Stomach (tissue), 9 donors: ENCODE data around the gene ANKRD10. TPM values are rescaled to one million over a fixed set of nuclear protein-coding genes. Genes with fewer than 3 reads are reported as not detected.
"Not testable (repeated sequence)": the region's sequence is repeated elsewhere in the genome, so short reads cannot be mapped to it uniquely, and the experiment has no call there.

ENCODE experiments used
- DNase-seq, 2 donors: peaks; one replicate each; pipeline versions ENCODE4 v3.0.0 to v3.0.0-alpha.2; 2013 to 2019
- H3K27ac ChIP-seq, 5 donors: fragments of 200-600 bp in 4 of 5; sonication (generic) in 4 of 5; one replicate each; pipeline ENCODE4 v1.5.1; 2013 to 2019; ENCODE audit warnings: mild to moderate bottlenecking in 1 of 5, moderate library complexity in 1 of 5
- H3K27me3 ChIP-seq, 3 donors: fragments of 200-600 bp; sonication (generic); one replicate each; pipeline ENCODE4 v1.5.1; 2017 to 2019; ENCODE audit warnings: mixed run types in 1 of 3
- H3K36me3 ChIP-seq, 4 donors: fragments of 200-600 bp; sonication (generic); 1 replicate in 3 of 4; 2 replicates in 1 of 4; pipeline ENCODE4 v1.5.1; 2016 to 2019
- H3K4me1 ChIP-seq, 4 donors: fragments of 200-600 bp; sonication (generic); one replicate each; pipeline ENCODE4 v1.5.1; 2016 to 2019
- H3K4me3 ChIP-seq, 4 donors: fragments of 200-600 bp; sonication (generic) in 3 of 4; one replicate each; pipeline ENCODE4 v1.5.1; 2016 to 2019; ENCODE audit warnings: mild to moderate bottlenecking in 1 of 4
- H3K9me3 ChIP-seq, 4 donors: fragments of 200-600 bp; sonication (generic); one replicate each; pipeline ENCODE4 v1.5.1; 2016 to 2019
- EP300 ChIP-seq: sonication (generic); formaldehyde crosslinking; IDR thresholded peaks from one replicate; pipeline ENCODE4 v1.6.1; 2017; ENCODE audit warnings: antibody characterized with exemption
- POLR2A ChIP-seq, 4 donors: fragments of 450-650 bp; IDR thresholded peaks; one replicate each; pipeline ENCODE4 v1.6.1; 2016; ENCODE audit warnings: antibody characterized with exemption in 4 of 4, control low read depth in 2 of 4, mild to moderate bottlenecking in 1 of 4, moderate library complexity in 1 of 4
- POLR2AphosphoS5 ChIP-seq, 3 donors: sonication (generic); formaldehyde crosslinking; IDR thresholded peaks; one replicate each; pipeline ENCODE4 v1.6.1; 2016; ENCODE audit warnings: antibody characterized with exemption in 3 of 3
- WGBS, 5 donors: extraction: QIAGEN DNeasy Blood & Tissue Kit in 3 of 5; methylation state at CpG; one replicate each; pipeline versions ENCODE4 v1.1.5 to v1.1.7; 2013 to 2018; 5-methylcytosine and 5-hydroxymethylcytosine counted together
- intact Hi-C: fragments of 100-400 bp; cut with DNase I; formaldehyde crosslinking; loops from one replicate; pipeline ENCODE4 v1.15.1; 2023; ENCODE audit warnings: low total_unique reads
- polyA plus RNA-seq, 3 donors: library from polyadenylated mRNA; stranded (reverse); fragments of 200-250 nt; gene quantifications; one replicate each; pipeline ENCODE4 v1.2.3, GENCODE V29; 2013
- total RNA-seq, 5 donors: library from RNA; depleted of rRNA; stranded (reverse); fragments of >200 nt; gene quantifications; one replicate each; pipeline versions ENCODE4 v1.1.0 to v1.2.3, GENCODE V29; 2014 to 2016
- TF ChIP-seq, protein P1 (sequence below), 7 experiments: fragments of 450-650 bp in 4 of 7; fragments of 200-600 bp in 3 of 7; sonication (generic) in 3 of 7; IDR thresholded peaks; one replicate each; pipeline ENCODE4 v1.5.1; 2016 to 2019; ENCODE audit warnings: antibody characterized with exemption in 7 of 7, control low read depth in 2 of 7, mild to moderate bottlenecking in 1 of 7
- donor health status: healthy with polysubstance abuse.
- donor health status: Bipolar disorder and iron deficiency.
- donor health status: healthy.

ANKRD10 gene
- total and polyA plus RNA-seq, 8 donors = 37.4 to 246 (median 123) TPM

DNA sequence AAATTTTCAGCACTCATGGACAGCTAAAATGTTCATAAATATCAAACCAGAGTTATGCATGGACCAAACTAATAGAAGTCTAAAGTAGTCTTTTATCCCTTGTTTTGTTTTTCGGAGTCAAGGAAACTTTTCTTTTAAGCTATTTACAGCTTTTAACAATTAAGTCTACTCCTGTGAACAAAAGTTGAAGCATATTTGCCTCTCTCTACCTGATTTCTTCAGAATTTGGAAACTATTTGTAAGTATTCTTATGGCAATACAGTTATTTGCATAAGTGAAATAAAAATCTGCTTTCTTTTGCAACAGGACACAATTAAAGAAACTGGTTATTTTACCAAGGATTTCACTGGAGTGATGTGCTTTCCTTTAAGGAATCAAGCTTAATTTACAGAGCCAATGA, 47.1 kb upstream of the ANKRD10 start:
- intact Hi-C loops = no loop called here
- H3K4me3 ChIP-seq = no peak overlapping the region
- H3K9me3 ChIP-seq = peaks cover 4 to 45% (median 19%) of the 10 kb centered on the region in 4 donors
- no peak for DNase-seq
- WGBS, 5 donors = 89 to 98% (median 96%) methylated on average over 1 of the region's 1 CpG
- TF ChIP-seq EP300 = no peak
- TF ChIP-seq, protein P1, sequence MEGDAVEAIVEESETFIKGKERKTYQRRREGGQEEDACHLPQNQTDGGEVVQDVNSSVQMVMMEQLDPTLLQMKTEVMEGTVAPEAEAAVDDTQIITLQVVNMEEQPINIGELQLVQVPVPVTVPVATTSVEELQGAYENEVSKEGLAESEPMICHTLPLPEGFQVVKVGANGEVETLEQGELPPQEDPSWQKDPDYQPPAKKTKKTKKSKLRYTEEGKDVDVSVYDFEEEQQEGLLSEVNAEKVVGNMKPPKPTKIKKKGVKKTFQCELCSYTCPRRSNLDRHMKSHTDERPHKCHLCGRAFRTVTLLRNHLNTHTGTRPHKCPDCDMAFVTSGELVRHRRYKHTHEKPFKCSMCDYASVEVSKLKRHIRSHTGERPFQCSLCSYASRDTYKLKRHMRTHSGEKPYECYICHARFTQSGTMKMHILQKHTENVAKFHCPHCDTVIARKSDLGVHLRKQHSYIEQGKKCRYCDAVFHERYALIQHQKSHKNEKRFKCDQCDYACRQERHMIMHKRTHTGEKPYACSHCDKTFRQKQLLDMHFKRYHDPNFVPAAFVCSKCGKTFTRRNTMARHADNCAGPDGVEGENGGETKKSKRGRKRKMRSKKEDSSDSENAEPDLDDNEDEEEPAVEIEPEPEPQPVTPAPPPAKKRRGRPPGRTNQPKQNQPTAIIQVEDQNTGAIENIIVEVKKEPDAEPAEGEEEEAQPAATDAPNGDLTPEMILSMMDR (IDR thresholded peaks at IDR 0.05) = no peak
- TF ChIP-seq POLR2A (IDR thresholded peaks at IDR 0.05) = no peak
- no peak for TF ChIP-seq POLR2AphosphoS5 (IDR thresholded peaks at IDR 0.05)
- no peaks in the 10 kb centered on the region for H3K36me3 ChIP-seq
- H3K4me1 ChIP-seq = no peaks in the 10 kb centered on the region
- no peak overlapping the region for H3K27ac ChIP-seq
- H3K27me3 ChIP-seq = no peaks in the 10 kb centered on the region

DNA sequence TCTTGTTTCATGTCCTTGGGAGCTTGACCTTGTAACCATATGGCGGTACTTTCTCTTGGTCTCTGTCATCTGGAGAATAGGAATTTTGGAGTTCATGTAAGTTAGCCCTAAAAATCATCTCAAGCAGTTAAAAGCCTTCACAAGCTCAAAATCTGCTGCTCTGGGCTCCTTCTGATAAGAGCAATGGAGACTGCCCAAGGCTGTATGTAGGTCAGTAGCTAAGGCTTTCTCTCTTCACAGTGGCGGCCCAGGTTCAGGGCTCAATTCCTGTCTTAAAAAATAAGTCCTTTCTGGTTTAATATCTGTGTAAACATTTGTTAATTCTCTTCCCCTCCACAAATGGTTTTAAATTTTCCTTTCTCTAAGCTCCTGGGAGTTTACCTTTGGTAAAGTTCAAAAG, 45.3 kb upstream of the ANKRD10 start:
- WGBS, 5 donors = 69 to 88% (median 82%) methylated on average over 2 of the region's 2 CpGs
- intact Hi-C loops = no loop called here
- peaks cover 0 to under 1% (median under 1%) of the 10 kb centered on the region in 4 donors for H3K4me1 ChIP-seq
- peaks cover 0 to 27% (median 7%) of the 10 kb centered on the region in 4 donors for H3K9me3 ChIP-seq
- H3K27me3 ChIP-seq = no peaks in the 10 kb centered on the region
- H3K36me3 ChIP-seq = no peaks in the 10 kb centered on the region
- H3K27ac ChIP-seq = no peak overlapping the region
- no peak for TF ChIP-seq POLR2A (IDR thresholded peaks at IDR 0.05)
- no peak for TF ChIP-seq EP300
- no peak for TF ChIP-seq POLR2AphosphoS5 (IDR thresholded peaks at IDR 0.05)
- TF ChIP-seq, protein P1 (IDR thresholded peaks at IDR 0.05) = no peak
- no peak overlapping the region for H3K4me3 ChIP-seq
- DNase-seq = no peak

DNA sequence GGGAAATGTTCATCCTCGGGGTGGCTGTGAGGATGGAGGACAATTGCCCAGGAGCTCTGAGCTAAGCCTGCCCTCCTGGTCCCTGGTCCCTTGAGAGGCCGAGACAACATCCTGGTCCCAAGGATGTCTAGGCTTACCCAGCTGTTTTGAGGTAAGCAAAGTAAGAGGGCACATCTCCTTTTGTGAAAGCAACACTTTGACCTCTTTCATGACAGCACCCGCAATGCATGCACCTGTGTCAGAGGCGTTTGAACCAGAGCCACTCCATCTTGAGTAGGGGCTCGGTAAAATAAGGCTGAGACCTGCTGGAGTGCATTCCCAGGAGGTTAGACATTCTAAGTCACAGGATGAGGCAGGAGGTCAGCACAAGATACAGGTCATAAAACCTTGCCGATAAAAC, 43.1 kb upstream of the ANKRD10 start:
- H3K27ac ChIP-seq = no peak overlapping the region
- WGBS, 5 donors = 91 to 97% (median 95%) methylated on average over 6 of the region's 6 CpGs
- H3K27me3 ChIP-seq = peaks cover 0 to 3% (median 0%) of the 10 kb centered on the region in 3 donors
- no peak overlapping the region for H3K4me3 ChIP-seq
- H3K36me3 ChIP-seq = no peaks in the 10 kb centered on the region
- DNase-seq = no peak
- H3K4me1 ChIP-seq = peaks cover 0 to 7% (median 2%) of the 10 kb centered on the region in 4 donors
- intact Hi-C loops = no loop called here
- H3K9me3 ChIP-seq = peaks cover 0 to 14% (median 3%) of the 10 kb centered on the region in 4 donors
- TF ChIP-seq, protein P1 (IDR thresholded peaks at IDR 0.05) = no peak
- TF ChIP-seq EP300 (no peak), POLR2A (IDR thresholded peaks at IDR 0.05) (no peak), POLR2AphosphoS5 (IDR thresholded peaks at IDR 0.05) (no peak)

DNA sequence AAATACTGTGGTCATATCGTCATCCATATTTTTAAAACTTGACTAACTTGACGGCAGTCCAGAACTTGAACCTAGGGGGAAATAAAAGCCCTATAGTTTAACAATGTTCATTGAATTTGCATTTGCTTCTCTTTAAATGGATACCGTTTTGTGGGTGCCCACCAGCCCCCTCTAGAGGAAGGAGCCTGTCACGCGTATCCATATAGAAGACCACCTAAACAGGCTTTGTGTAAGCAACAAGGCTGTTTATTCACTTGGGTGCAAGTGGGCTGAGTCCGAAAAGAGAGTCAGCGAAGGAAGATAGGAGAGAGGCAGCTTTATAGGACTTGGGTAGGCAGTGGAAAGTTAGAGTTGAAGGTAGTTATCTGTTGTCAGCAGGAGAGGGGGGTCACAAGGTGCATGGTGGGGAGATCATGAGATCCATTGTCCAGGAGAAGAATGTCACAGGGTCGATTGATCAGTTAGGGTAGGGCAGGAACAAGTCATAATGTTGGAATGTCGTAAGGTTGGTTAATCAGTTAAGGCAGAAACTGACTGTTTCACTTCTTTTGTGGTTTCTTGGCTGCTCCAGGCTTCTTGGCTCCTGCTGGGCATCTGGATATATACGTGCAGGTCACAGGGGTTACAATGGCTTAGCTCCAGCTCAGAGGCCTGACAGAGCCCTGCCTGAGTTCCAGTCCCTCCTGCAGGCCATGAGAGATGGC, 42.5 kb upstream of the ANKRD10 start:
- Histone ChIP-seq H3K4me1 (peaks cover 0 to 7% (median 2%) of the 10 kb centered on the region in 4 donors), H3K27me3 (peaks cover 0 to 3% (median 0%) of the 10 kb centered on the region in 3 donors), H3K4me3 (no peak overlapping the region), H3K9me3 (peaks cover 0 to 11% (median 3%) of the 10 kb centered on the region in 4 donors), H3K27ac (no peak overlapping the region), H3K36me3 (no peaks in the 10 kb centered on the region)
- 73 to 85% (median 80%) methylated on average over 10 of the region's 10 CpGs for WGBS, 5 donors
- TF ChIP-seq POLR2A (IDR thresholded peaks at IDR 0.05) (no peak), EP300 (no peak), POLR2AphosphoS5 (IDR thresholded peaks at IDR 0.05) (no peak)
- TF ChIP-seq, protein P1 (IDR thresholded peaks at IDR 0.05) = no peak
- intact Hi-C loops = no loop called here
- DNase-seq = no peak

DNA sequence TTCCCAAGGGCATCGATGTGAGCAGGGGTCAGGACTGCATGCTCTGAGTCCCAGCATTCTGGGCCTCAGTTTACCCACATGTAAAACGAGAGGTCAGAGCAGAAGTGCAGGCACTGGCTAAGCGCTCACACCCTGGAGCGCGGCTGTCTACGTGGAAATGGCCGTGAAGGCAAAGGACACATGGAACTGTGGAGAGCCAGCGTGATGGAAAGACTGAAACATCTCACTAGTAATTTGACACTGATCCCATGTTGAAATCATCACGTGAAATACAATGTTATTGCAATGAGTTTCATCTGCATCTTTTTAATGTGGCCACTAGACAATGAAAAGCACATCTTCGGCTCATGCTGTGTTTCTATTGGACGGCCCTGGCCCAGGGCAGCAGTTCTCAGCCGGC, 41.3 kb upstream of the ANKRD10 start:
- intact Hi-C loops, H3K9me3 ChIP-seq, H3K4me1 ChIP-seq, DNase-seq, H3K36me3 ChIP-seq, H3K27me3 ChIP-seq, H3K27ac ChIP-seq, H3K4me3 ChIP-seq: not testable (repeated sequence)
- 82 to 90% (median 88%) methylated on average over 7 to 11 of the region's 12 CpGs for WGBS, 5 donors

DNA sequence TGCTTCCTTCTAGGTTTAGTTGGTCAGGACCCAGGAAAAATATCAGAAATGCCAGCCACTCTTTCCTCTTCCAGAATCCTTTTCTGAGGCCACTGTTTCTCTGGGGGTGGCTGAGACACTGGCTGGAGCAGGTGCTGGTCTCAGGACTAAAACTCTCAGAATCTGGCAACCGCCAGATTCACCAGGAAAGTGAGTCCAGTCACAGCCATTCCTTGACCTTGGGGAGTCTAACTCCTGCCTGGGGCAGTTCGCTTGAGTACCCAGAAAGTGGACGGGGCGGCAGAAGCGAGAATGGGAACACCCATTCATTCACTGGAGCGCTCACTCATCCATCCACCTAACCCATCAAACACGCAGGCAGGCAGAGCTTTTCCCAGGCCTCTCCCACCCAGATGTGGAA, 40.7 kb upstream of the ANKRD10 start:
- H3K27ac ChIP-seq = peak overlapping the region in 3 of 5 donors; percentile 59 to 64 (median 60)
- H3K27me3 ChIP-seq, H3K9me3 ChIP-seq, H3K36me3 ChIP-seq, H3K4me1 ChIP-seq, intact Hi-C loops, H3K4me3 ChIP-seq, DNase-seq: not testable (repeated sequence)
- 71 to 90% (median 83%) methylated on average over 2 to 7 of the region's 7 CpGs for WGBS, 5 donors
